HS-5 (cell line): ENCODE data around the gene JPH3.
A peak's percentile ranks its signal among the peaks of the same experiment; 100 is the strongest.

ENCODE experiments used
- DNase-seq: peaks from one replicate; pipeline ENCODE4 v3.0.0-alpha.2; 2012; ENCODE audit warnings: low read depth

The JPH3 gene

GRCh38 chr16:87681981-87682570 lies 79.8 kb downstream of the JPH3 start:
- peak; percentile 25 for DNase-seq

GRCh38 chr16:87682852-87683399 lies 80.6 kb downstream of the JPH3 start:
- DNase-seq, result no peak

DNA sequence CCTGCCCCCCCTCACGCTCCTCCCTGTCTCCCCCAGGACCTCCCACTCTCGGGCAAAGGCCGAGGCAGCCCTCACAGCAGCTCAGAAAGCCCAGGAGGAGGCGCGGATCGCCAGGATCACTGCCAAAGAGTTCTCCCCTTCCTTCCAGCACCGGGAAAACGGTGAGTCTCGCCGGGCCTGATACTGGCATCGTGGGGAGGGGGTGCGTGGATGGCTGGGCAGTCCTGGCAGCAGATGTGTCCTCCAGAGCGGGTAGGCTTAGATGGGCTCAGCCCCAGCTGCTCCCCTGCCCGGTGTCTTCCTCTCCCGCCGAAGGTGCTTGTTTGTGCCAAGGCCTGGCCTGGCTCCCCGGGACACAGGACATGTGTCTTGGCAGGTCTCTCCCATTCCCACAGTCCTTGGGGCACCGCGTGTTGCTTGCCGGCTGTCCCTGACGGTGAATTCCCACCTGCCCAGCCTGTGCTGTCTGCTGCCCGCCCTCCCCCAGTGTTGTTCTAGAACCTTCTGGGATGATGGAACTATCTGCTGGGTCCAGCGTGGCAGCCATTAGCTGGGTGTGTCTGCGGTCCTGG lies 81.9 kb downstream of the JPH3 start:
- DNase-seq, result no peak

DNA sequence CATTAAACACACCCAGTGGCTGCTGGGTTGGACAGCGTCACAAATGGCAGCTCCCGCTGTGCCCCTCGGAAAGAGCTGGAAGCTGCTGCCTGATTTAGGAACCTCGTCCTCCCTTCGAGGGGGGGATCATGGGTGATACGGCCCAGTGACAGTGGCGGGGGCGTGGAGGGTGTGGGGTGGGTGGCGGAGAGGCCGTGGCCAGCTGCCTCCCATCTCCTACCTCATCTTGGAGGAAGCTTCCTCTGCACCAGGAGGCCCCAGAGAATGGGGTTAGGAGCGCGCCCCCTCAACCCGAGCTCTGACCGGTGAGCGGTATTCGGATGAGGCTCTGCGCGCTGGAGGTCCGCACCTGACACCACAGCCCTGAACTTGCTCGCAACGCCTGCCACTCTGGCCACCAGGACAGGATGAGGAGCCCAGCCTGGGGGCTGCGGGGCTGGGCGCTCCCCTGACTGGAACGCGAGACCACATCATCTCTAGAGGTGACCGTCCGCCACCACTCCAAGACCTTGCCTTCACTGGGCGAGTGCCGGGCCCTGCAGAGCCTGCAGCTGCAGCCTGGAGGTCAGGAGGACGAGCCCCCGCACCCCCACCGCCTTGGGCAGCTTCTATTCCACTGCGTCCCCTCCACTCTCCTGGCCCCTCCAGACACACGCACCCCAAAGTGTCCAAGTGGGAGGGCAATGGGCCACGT lies 82.5 kb downstream of the JPH3 start:
- no peak for DNase-seq

DNA sequence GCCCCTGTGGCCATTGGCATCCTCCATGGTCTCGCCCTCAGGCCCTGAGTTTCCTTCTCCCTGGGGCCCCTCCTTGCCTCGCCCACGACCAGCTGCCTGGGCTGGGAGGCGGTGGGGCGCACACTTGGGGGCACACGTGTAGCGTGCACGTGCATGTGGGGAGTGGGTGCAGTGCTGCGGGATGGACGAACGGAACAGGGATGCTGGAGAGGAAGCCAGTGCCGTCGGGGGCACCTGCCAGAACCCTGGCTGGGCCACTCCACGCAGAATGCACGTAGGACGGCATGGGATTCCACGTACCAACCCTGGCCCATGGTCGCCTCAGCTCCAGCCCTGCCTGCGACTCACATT lies 83.1 kb downstream of the JPH3 start:
- no peak for DNase-seq

DNA sequence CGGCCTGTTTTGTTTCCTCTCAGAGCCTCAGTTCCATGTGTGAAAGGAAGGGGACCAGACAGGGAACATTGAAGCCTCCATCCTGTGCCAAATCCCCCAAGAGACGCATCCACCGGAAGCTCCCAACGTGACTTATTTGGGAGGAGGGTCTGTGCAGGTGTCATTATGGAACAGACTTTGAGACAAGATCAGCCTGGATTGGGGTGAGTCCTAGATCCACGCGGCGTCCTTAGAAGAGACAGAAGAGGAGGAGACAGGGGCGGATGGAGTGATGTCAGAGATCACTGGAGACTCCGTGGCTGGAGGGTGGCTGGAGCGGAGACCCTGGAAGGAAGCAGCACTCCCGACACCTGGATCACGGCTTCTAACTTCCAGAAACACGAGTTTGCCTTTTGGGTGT lies 83.5 kb downstream of the JPH3 start:
- no peak for DNase-seq

GRCh38 chr16:87686697-87687096 lies 84.4 kb downstream of the JPH3 start:
- no peak for DNase-seq

DNA sequence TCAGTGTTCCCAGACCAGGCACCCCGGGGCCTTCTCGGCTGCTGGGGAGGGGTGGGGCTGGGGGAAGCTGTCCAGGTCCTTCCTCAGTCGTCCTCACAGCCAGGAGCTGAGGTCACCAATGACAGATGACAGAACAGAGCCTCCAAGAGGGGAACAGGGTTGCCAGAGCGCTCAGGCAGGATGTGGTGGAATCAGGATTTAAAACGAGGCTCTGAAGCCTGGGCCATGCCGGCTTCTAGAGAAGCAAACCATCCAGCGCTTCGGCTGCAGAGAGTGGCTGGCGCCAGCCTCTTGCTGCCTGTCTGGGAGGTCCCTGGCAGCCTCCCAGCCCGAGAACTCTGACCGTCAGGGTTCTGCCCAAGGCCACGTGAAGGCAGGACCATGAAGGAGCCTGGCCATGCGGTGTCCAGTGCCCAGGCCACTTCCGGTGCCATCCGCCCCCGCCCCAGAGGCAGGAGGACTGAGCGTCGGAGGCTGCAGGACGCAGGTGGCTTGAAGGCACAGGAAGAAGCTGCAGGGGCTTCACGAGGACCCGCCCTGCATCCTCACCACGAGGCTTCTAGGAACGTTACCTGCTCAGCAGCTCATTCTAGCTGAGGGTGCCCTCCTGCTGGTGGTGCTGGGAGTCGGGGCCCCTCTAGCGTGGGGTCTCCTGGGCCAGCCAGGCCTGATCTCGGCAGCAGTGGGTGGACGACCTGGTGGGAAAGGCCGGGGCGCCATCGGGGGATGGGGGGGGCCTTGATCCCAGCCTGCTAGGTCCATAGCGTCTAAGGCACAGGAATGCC lies 85.0 kb downstream of the JPH3 start:
- no peak for DNase-seq

GRCh38 chr16:87687998-87688529 lies 85.8 kb downstream of the JPH3 start:
- no peak for DNase-seq

DNA sequence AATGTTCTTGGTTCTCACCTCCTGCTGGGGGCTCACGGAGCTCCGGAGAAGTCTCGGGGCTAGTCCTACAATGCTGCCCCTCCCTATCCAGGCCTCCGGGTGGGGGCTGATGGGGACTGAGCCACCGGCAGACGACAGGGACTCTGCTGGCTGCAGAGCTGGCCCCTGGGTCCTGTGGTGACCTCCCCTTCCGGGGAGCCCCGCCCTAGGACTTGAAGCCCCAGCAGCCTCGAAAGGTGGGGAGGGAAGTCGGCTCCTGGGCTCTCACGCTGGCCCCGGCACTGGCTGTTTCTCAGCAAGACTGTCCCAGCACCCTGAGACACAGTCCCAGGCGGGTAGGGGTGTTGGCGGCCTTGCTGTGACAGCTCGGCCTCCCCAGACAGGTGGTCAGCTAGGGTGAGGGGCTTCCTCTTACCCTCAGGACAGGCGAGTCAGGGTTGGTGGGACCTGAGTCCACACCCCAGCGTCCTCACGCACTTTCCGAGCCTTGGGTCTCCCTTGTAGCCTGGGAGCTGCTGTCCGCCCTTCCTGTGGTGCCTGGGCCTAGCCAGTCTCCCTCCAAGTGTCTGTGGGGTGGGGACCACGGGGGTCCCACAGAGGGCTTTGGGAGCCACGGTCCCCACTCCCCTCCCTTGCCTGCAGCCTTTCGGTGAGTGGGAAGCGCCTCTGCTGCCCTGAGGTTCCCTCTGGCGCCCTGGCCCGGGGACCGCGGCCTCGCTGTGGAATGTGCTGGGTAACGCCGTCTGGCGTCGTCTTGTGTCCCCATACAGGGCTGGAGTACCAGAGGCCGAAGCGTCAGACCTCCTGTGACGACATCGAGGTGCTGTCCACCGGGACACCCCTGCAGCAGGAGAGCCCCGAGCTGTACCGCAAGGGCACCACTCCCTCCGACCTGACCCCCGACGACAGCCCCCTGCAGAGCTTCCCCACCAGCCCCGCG lies 86.8 kb downstream of the JPH3 start:
- DNase-seq, result no peak

DNA sequence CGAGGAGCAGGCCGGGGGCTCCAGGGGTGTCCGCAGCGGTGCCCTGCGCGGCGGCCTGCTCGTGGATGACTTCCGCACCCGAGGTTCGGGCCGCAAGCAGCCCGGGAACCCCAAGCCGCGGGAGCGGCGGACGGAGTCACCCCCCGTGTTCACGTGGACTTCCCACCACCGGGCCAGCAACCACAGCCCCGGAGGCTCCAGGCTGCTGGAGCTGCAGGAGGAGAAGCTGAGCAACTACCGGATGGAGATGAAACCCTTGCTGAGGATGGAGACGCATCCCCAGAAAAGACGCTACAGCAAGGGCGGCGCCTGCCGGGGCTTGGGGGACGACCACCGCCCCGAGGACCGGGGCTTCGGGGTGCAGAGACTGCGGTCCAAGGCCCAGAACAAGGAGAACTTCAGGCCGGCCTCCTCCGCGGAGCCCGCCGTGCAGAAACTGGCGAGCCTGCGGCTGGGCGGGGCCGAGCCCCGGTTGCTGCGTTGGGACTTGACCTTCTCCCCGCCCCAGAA lies 87.7 kb downstream of the JPH3 start:
- no peak for DNase-seq

DNA sequence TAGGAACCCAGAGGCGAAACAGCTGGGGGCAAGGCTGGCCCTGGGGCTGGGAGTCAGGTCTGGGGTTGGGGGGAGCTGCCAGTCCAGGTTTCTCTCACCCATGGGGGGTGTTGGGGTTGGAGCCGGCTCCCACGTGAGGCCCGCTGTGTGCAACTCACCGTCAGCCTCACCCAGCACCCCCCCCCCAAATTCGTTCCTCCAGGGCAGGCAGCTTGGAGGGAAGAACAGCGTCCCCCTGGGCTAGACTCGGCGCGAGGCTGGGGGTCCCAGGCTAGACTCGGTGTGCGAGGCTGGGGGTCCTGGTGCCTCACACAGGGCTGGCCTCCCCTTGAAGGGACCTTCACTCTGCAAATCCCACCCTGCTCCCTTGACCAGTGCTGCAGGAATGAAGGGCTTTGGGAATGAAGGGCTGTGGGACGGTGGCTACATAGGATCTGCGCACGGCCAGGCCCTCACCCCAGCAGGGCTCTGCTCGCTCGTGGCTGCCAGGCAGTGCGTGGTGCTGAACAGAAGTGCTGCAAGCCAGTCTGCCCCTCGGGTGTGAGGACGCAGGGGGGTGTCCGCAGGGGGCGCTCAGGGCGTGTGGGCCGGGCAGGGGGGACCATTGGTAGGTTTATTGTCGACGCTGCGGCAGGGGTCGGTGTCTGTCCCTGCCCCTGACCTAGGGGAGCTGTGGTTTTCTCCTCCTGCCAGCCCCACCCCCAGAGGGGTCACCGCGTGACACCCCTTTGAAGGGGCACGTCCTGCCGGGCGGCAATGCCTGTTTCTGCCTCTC lies 88.8 kb downstream of the JPH3 start:
- no peak for DNase-seq

DNA sequence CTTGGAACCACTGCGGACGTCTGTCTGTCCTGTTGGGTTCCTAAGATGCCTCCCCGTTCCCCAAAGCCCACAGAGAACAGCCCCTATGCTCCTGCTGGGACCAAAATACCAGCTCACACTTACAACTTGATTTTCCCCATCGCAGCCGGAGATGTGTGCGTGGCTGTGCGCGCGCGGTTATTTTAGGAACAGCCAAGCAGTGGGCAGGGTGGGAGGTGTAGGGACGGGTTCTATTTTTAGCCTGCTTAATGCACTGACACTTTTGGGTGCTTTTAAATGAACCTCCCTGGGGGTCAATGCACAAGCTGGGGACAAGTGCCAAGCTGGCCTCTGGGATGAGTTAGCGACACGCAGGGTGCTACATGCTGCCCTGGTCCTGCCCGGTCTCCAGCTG lies 89.4 kb downstream of the JPH3 start:
- no peak for DNase-seq

GRCh38 chr16:87692176-87692575 lies 89.9 kb downstream of the JPH3 start:
- no peak for DNase-seq

GRCh38 chr16:87692756-87693155 lies 90.4 kb downstream of the JPH3 start:
- DNase-seq, result no peak

DNA sequence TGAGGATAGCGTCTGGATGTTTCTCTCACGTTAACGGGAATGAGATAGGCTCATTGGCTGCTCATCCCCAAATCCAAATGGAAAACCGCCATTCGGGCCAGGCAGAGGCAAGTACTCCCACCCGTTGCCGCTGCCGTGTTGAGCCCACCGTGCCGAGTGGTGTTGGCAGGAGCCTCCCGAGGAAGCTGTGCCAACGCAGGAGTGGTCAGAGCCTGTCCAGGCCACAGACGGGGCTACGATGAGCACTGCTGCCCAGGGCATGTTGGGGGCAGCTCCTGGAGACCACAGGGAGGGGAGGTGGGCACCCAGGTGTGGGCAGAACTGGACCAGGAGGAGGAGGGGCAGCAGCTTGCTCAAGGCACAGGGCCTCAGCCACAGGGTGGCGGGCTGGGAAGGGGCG lies 91.5 kb downstream of the JPH3 start:
- DNase-seq, result no peak

- DNase-seq, result no peak
Observed at GRCh38 chr16:87694441-87695125, 92.3 kb downstream of the JPH3 start.

GRCh38 chr16:87695534-87695933 lies 93.2 kb downstream of the JPH3 start:
- DNase-seq, result no peak

DNA sequence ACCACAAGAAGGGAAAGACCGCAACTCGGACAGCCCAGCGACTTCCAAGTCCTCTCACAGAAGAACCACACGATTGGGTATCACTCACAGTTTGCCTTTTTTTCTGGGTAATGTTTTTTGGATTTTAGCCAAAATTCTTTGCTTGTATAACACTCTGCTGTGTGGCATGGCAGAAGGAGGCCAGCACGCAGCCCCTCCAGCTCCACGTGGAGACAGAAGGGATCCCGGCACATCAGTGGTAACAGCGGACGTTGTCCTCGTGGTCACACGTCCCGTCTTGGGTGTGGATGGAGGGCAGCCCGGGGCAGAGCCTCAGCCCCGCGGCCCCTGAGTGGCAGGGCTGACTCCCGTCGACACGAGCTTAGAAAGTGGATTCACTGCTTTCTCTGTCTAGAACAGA lies 94.4 kb downstream of the JPH3 start:
- DNase-seq, result no peak

DNA sequence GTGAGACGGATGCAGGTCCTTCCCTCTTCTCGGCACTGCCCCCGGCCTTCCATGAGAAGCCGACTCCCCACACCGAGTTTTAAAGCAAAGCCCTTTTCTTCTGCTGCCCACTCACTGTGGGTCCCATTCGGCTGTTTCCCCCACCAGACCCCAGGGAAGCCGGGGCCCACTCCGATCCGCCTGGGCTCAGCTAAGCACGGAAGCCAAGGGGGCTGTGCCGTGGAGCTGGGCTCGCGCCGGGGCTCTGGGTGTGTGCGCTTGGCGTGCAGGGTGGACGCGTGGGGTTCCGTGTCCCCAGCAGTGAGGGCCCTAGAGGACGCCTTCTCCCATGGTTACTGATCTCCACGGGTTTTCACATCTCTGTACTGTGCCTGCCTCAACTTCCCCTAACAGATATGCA lies 94.9 kb downstream of the JPH3 start:
- no peak for DNase-seq
